GM12892 (cell line): ENCODE data around the gene IDI2.

Source experiments
- POLR2A ChIP-seq: IDR thresholded peaks from 2 replicates; pipeline ENCODE4 v1.6.1; 2011; ENCODE audit warnings: low read depth, low read length, control low read depth
- POLR2AphosphoS5 ChIP-seq: IDR thresholded peaks from 2 replicates; pipeline ENCODE4 v1.6.1; 2011; ENCODE audit warnings: low read depth, low read length, control low read depth
- TAF1 ChIP-seq: IDR thresholded peaks from 2 replicates; pipeline ENCODE4 v1.6.1; 2011; ENCODE audit warnings: low read depth, mild to moderate bottlenecking, control low read depth, low read length, borderline replicate concordance

- TF ChIP-seq POLR2A (no peak), POLR2AphosphoS5 (no peak), TAF1 (no peak)
Measured at GRCh38 chr10:1047937-1048336, 22.3 kb upstream of the IDI2 start.
